Measurements from ENCODE around the gene VSIG1. TPM values are rescaled to one million over a fixed set of nuclear protein-coding genes. Genes with fewer than 3 reads are reported as not detected.
A peak's percentile ranks its signal among the peaks of the same experiment; 100 is the strongest.

The VSIG1 gene
- total RNA-seq, result 10 to 100 TPM; 41.9 to 46.2 TPM
- 10 to 100 TPM in 1 of 2 donors, 1 to 10 TPM in 1; 6.3 to 20.1 TPM for polyA plus RNA-seq

DNA sequence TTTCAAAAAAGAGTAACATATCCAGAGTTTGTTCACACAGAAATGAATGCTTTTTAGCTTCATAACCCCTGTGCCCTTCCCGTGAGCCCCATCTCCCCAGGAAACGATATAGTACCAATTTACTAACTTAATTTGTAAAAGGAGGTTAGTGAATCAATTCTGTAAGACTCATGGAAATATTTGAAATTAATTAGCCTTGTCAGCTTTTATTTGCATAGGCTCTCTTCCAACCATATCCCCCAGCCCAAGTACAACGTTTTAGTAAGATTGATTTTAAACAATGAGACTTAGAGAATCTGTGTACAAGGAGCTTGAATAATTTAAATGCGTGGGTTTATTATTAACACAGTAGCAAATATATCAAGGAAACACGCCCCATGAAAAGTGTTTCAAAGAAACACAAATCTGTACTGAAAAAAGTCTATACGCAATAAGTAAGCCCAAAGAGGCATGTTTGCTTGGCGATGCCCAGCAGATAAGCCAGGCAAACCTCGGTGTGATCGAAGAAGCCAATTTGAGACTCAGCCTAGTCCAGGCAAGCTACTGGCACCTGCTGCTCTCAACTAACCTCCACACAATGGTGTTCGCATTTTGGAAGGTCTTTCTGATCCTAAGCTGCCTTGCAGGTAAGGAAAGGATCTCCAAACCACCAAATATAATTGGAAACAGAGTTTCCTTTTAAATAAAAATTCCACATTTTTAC lies at the start of gene VSIG1:
Gene VSIG1, plus strand, starts transcription at position 512 of the 703 bp plus-strand sequence. Its CDS starts 66 bp downstream, at position 578.
- CTCF ChIA-PET (ENCODE audit: partially characterized antibody), result interaction anchor here (1.1 kb wide), 1 partner anchor 24 kb away, joined by 3 read pairs; no protein-coding TSS in a partner anchor
- H3K4me3 Mint-ChIP-seq, result no peak within 1 kb of the TSS
- peak within 1 kb of the TSS in 1 of 7 donors; percentile 26 for H3K27ac Mint-ChIP-seq
- Histone ChIP-seq H3K4me1 (ENCODE audit: insufficient read depth, low read length) (peaks cover 8% of the 10 kb centered on the region), H3K36me3 (ENCODE audit: insufficient read depth, low read length) (no peaks in the 10 kb centered on the region), H3K27me3 (ENCODE audit: insufficient read depth, low read length) (no peaks in the 10 kb centered on the region), H3K27ac (ENCODE audit: low read depth, low read length) (no peak within 1 kb of the TSS), H3K4me3 (ENCODE audit: low read length in 2 of 2) (no peak within 1 kb of the TSS), H3K9me3 (ENCODE audit: control insufficient read depth in 1 of 2, low read length in 2 of 2) (no peaks in the 10 kb centered on the region)
- H3K27me3 Mint-ChIP-seq, result no peaks in the 10 kb centered on the region
- POLR2A ChIA-PET (ENCODE audit: partially characterized antibody), result interaction anchor here (0.8 kb wide), 1 partner anchor 360 kb away, joined by 3 read pairs; no protein-coding TSS in a partner anchor
- no peaks in the 10 kb centered on the region for H3K36me3 Mint-ChIP-seq
- DNase-seq, result no peak
- peaks cover 12 to 19% (median 16%) of the 10 kb centered on the region in 4 donors for H3K4me1 Mint-ChIP-seq
- intact Hi-C loops (cut with micrococcal nuclease), result no loop called here
- no peaks in the 10 kb centered on the region for H3K9me3 Mint-ChIP-seq

DNA sequence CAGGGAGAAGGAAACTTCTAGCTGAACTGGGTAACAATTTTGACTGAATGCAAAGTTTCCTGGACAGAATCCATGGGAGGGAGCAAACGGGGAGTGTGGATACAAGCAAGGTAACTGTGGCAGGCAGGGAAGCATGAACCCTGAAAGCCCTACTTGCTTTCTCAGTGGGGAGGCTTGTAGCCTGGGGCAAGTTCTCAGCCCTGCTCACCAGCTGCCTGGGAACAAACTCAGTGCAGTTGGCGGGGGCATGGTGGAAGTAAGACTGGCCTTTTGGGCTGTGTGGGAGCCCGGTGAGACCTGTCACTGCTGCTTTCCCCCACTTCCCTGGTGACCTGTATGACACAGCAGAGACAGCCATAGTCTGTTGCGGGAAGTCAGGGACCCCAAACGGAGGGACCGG lies 48.7 kb upstream of the VSIG1 start:
- Mint-ChIP-seq H3K36me3 (peaks cover 3 to 13% of the 10 kb centered on the region in 2 donors), H3K27ac (no peak overlapping the region), H3K9me3 (peaks cover 0 to 10% (median 6%) of the 10 kb centered on the region in 8 donors), H3K27me3 (no peaks in the 10 kb centered on the region), H3K4me3 (no peak overlapping the region), H3K4me1 (peaks cover 0 to 5% (median under 1%) of the 10 kb centered on the region in 4 donors)
- DNase-seq, result no peak
- H3K27ac ChIP-seq (ENCODE audit: low read depth, low read length), result no peak overlapping the region
- ChIA-PET CTCF (ENCODE audit: partially characterized antibody) (no interaction called here), POLR2A (ENCODE audit: partially characterized antibody) (no interaction called here)
- H3K9me3 ChIP-seq (ENCODE audit: control insufficient read depth in 1 of 2, low read length in 2 of 2), result no peaks in the 10 kb centered on the region
- no peak overlapping the region for H3K4me3 ChIP-seq (ENCODE audit: low read length in 2 of 2)
- no peaks in the 10 kb centered on the region for H3K4me1 ChIP-seq (ENCODE audit: insufficient read depth, low read length)
- H3K27me3 ChIP-seq (ENCODE audit: insufficient read depth, low read length), result no peaks in the 10 kb centered on the region
- no peaks in the 10 kb centered on the region for H3K36me3 ChIP-seq (ENCODE audit: insufficient read depth, low read length)
- intact Hi-C loops (cut with micrococcal nuclease), result no loop called here

DNA sequence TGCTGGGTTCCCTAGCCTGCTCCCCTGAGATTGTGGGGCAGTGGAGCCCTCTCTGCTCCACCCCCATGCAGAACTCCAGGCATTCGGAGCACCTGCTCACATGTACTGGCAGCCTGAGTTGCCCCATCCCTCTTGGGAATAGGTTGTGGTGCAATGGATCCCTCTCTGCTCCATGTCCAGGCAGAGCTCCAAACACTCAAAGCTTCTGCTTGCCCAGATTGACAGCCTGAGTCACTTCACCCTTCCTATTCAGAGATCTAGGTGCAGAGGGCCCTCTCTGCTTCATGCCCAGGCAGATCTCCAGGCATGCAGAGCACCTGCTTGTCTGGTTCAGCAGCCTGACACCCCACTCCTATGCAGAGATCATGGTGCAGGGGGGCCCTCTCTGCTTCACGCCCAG lies 44.1 kb upstream of the VSIG1 start:
- no peaks in the 10 kb centered on the region for H3K4me1 ChIP-seq (ENCODE audit: insufficient read depth, low read length)
- Mint-ChIP-seq H3K9me3 (peaks cover 0 to 12% (median 6%) of the 10 kb centered on the region in 8 donors), H3K27me3 (peaks cover 1 to 2% of the 10 kb centered on the region in 2 donors), H3K27ac (peak overlapping the region in 2 of 7 donors; percentile 11 to 42), H3K4me3 (no peak overlapping the region), H3K36me3 (peaks cover 3 to 4% of the 10 kb centered on the region in 2 donors), H3K4me1 (peaks cover 3 to 11% (median 6%) of the 10 kb centered on the region in 4 donors)
- ChIA-PET CTCF (ENCODE audit: partially characterized antibody) (interaction anchor here (0.9 to 3.7 kb wide), 10 partner anchors 8 to 83 kb away, joined by 3 to 37 read pairs (median 4); no protein-coding TSS in a partner anchor), POLR2A (ENCODE audit: partially characterized antibody) (interaction anchor here (1.5 kb wide), 1 partner anchor 18 kb away, joined by 4 read pairs; no protein-coding TSS in a partner anchor)
- H3K27me3 ChIP-seq (ENCODE audit: insufficient read depth, low read length), result no peaks in the 10 kb centered on the region
- no peak overlapping the region for H3K27ac ChIP-seq (ENCODE audit: low read depth, low read length)
- H3K9me3 ChIP-seq (ENCODE audit: control insufficient read depth in 1 of 2, low read length in 2 of 2), result no peaks in the 10 kb centered on the region
- no peak overlapping the region for H3K4me3 ChIP-seq (ENCODE audit: low read length in 2 of 2)
- H3K36me3 ChIP-seq (ENCODE audit: insufficient read depth, low read length), result no peaks in the 10 kb centered on the region
- intact Hi-C loops (cut with micrococcal nuclease), result loop anchor here (1.0 kb wide), 1 partner anchor 18 kb away; no protein-coding TSS in a partner anchor
- DNase-seq, result no peak

DNA sequence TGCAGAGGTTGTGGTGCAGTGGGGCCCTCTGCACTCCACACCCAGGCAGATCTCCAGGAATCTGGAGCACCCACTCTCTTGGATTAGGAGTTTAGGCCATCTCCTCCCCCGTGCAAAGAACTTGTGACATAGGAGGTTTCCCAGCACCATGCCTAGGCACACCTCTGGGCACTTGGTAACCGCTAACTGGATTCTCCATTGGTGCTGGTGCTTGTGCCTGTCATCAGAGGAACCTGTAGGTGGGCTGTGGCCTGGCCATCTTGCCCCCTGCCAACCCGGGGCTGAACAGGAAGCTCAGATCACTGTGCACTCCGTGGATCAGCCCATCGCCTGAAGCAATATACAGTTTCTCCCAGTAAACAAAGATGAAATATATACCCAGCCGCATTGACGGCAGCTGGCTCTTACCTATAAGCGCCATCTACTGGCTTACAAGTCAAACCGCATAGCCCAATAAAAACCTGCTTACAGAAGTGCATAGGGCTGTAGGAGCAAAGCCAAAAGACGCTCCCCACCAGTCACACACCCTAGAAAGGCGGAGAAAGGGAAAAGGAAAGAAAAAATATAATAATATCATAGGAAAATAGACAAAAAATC lies 43.5 kb upstream of the VSIG1 start:
- POLR2A ChIA-PET (ENCODE audit: partially characterized antibody), result interaction anchor here (1.5 kb wide), 1 partner anchor 17 kb away, joined by 4 read pairs; no protein-coding TSS in a partner anchor
- peaks cover 3 to 4% of the 10 kb centered on the region in 2 donors for H3K36me3 Mint-ChIP-seq
- no peak overlapping the region for H3K4me3 ChIP-seq (ENCODE audit: low read length in 2 of 2)
- H3K9me3 Mint-ChIP-seq, result peaks cover 0 to 12% (median 6%) of the 10 kb centered on the region in 8 donors
- CTCF ChIA-PET (ENCODE audit: partially characterized antibody), result interaction anchor here (1.2 to 3.7 kb wide), 8 partner anchors 8 to 83 kb away, joined by 3 to 37 read pairs (median 5); no protein-coding TSS in a partner anchor
- H3K4me3 Mint-ChIP-seq, result peak overlapping the region in 5 of 8 donors; percentile 1 to 72 (median 27)
- no peak overlapping the region for H3K27ac ChIP-seq (ENCODE audit: low read depth, low read length)
- H3K27me3 Mint-ChIP-seq, result peaks cover 1 to 2% of the 10 kb centered on the region in 2 donors
- no peaks in the 10 kb centered on the region for H3K4me1 ChIP-seq (ENCODE audit: insufficient read depth, low read length)
- H3K27me3 ChIP-seq (ENCODE audit: insufficient read depth, low read length), result no peaks in the 10 kb centered on the region
- intact Hi-C loops (cut with micrococcal nuclease), result loop anchor here (1.0 kb wide), 1 partner anchor 17 kb away; no protein-coding TSS in a partner anchor
- DNase-seq, result peak; percentile 37 to 63 (median 60)
- no peaks in the 10 kb centered on the region for H3K36me3 ChIP-seq (ENCODE audit: insufficient read depth, low read length)
- H3K9me3 ChIP-seq (ENCODE audit: control insufficient read depth in 1 of 2, low read length in 2 of 2), result no peaks in the 10 kb centered on the region
- peaks cover 3 to 11% (median 6%) of the 10 kb centered on the region in 4 donors for H3K4me1 Mint-ChIP-seq
- H3K27ac Mint-ChIP-seq, result peak overlapping the region in 4 of 7 donors; percentile 42 to 80 (median 72)

DNA sequence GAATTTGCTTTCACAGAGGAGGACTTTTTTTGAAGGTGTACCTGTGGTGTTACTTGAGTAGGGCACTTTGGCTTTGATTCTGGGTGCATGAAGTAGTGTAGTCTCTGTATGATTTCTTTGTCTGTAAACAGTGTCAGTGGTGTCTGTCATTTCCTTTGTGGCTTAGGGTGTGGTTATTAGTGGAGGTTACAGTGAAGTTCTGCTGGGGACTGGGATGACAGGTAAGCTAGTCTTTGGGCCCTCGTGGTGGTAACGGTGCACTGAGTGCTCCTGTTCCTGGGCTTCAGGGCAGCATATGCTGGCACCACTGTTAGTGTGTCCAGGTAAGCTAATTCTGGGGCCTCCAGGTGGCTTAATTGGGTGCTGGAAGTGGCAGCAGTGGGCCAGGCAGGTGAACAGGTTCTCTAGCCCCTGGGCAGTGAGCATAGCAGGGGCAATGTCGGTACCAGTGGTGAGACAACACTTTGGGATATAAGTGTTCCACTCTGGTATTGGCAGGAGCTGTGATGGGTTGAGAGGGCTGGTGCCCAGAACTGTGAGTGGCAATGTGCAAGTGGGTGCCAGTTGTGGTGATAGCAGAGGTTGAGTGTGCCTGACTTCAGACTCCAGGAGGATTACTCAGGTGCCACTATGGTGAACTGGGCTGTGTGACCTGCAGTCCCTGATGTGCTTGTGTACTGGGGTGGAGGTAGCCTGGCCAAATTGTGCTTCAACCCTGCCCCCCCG lies 26.0 kb upstream of the VSIG1 start:
- Histone ChIP-seq H3K27me3 (ENCODE audit: insufficient read depth, low read length) (no peaks in the 10 kb centered on the region), H3K9me3 (ENCODE audit: control insufficient read depth in 1 of 2, low read length in 2 of 2) (no peaks in the 10 kb centered on the region), H3K36me3 (ENCODE audit: insufficient read depth, low read length) (no peaks in the 10 kb centered on the region), H3K4me1 (ENCODE audit: insufficient read depth, low read length) (peaks cover 71% of the 10 kb centered on the region), H3K4me3 (ENCODE audit: low read length in 2 of 2) (peak overlapping the region; percentile 36 to 44), H3K27ac (ENCODE audit: low read depth, low read length) (peak overlapping the region; percentile 63)
- Mint-ChIP-seq H3K27me3 (no peaks in the 10 kb centered on the region), H3K36me3 (peaks cover 0 to 4% of the 10 kb centered on the region in 2 donors), H3K9me3 (peaks cover 0 to 8% (median 5%) of the 10 kb centered on the region in 8 donors), H3K4me1 (peaks cover 38 to 82% (median 62%) of the 10 kb centered on the region in 4 donors), H3K27ac (peak overlapping the region; percentile 91 to 99 (median 96)), H3K4me3 (peak overlapping the region; percentile 79 to 95 (median 90))
- CTCF ChIA-PET (ENCODE audit: partially characterized antibody), result interaction anchor here (0.8 to 5.7 kb wide), 3 partner anchors 18 to 66 kb away, joined by 3 to 37 read pairs (median 3); no protein-coding TSS in a partner anchor
- POLR2A ChIA-PET (ENCODE audit: partially characterized antibody), result interaction anchor here (0.8 to 1.9 kb wide), 10 partner anchors 16 to 1407 kb away, joined by 3 to 9 read pairs (median 4); partner anchors contain the start of genes ATG4A, MID2, PRPS1 and PSMD10
- peak; percentile 77 to 86 (median 80) for DNase-seq
- intact Hi-C loops (cut with micrococcal nuclease), result loop anchor here (1.0 to 5.0 kb wide), 2 partner anchors 18 to 347 kb away; no protein-coding TSS in a partner anchor

DNA sequence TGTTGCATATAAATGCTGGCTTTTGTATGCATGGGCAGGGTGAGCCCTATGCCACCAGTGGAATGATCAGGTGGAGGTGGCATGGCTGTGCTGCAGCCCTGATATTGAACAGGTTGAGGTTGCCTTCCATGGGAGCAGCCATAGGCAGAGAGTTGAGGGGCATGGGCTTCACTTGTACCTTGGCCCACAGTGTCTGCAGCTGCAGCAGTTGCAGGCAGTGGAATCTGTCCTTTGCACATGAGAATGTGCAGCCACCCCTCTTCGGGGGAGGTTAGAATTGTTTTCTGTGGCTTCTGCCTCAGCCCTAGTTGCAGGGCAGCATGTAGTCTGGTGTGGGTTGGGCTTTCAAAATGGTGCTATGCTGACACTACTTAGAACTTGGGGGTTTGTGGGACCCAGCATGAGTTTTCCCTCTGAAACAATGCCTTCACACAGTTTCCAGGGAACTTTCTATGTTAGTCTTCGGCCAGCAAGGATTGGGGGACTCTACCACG lies 25.4 kb upstream of the VSIG1 start:
- Histone ChIP-seq H3K36me3 (ENCODE audit: insufficient read depth, low read length) (no peaks in the 10 kb centered on the region), H3K9me3 (ENCODE audit: control insufficient read depth in 1 of 2, low read length in 2 of 2) (no peaks in the 10 kb centered on the region), H3K27ac (ENCODE audit: low read depth, low read length) (peak overlapping the region; percentile 63), H3K27me3 (ENCODE audit: insufficient read depth, low read length) (no peaks in the 10 kb centered on the region), H3K4me1 (ENCODE audit: insufficient read depth, low read length) (peaks cover 72% of the 10 kb centered on the region), H3K4me3 (ENCODE audit: low read length in 2 of 2) (peak overlapping the region; percentile 36 to 44)
- Mint-ChIP-seq H3K27me3 (no peaks in the 10 kb centered on the region), H3K36me3 (peaks cover 0 to 4% of the 10 kb centered on the region in 2 donors), H3K9me3 (peaks cover 0 to 5% (median under 1%) of the 10 kb centered on the region in 8 donors), H3K27ac (peak overlapping the region; percentile 91 to 99 (median 96)), H3K4me1 (peaks cover 42 to 86% (median 66%) of the 10 kb centered on the region in 4 donors), H3K4me3 (peak overlapping the region; percentile 79 to 95 (median 90))
- POLR2A ChIA-PET (ENCODE audit: partially characterized antibody), result interaction anchor here (0.8 to 1.9 kb wide), 7 partner anchors 17 to 1408 kb away, joined by 3 to 9 read pairs (median 4); partner anchors contain the start of genes ATG4A, MID2, PRPS1 and PSMD10
- intact Hi-C loops (cut with micrococcal nuclease), result loop anchor here (5.0 kb wide), 1 partner anchor 347 kb away; no protein-coding TSS in a partner anchor
- peak in 1 of 5 donors; percentile 21 for DNase-seq
- CTCF ChIA-PET (ENCODE audit: partially characterized antibody), result interaction anchor here (1.0 to 5.7 kb wide), 4 partner anchors 10 to 65 kb away, joined by 3 to 38 read pairs (median 20); no protein-coding TSS in a partner anchor
